H1 (cell line): Measurements from ENCODE around the gene ANO6. TPM values are rescaled to one million over a fixed set of nuclear protein-coding genes. Genes with fewer than 3 reads are reported as not detected.

Experiments used
- CTCF ChIA-PET: fragments of 300-600 bp; sonication (Branson Sonifier 250); formaldehyde crosslinking; loops from one replicate; lab custom pipeline; 2021; ENCODE audit not compliant: partially characterized antibody; lab: Charles Lee
- POLR2A ChIA-PET: fragments of 300-600 bp; sonication (Branson Sonifier 250); formaldehyde crosslinking; loops from one replicate; lab custom pipeline; 2021; ENCODE audit warnings: inconsistent platforms; ENCODE audit not compliant: partially characterized antibody; lab: Charles Lee
- DNase-seq, 2 experiments: peaks; one replicate each; pipeline versions ENCODE4 v3.0.0 to v3.0.0-alpha.2; 2010 to 2022; ENCODE audit warnings: low spot score in 2 of 2, low read depth in 1 of 2, mixed read lengths in 1 of 2
- FAIRE-seq: peaks from 2 replicates; lab custom pipeline; 2011; peaks lifted over from hg19 to GRCh38; lab: Jason Lieb, UNC
- H2AFZ ChIP-seq: 2 replicates; pipeline ENCODE4 v1.8.1; 2012; ENCODE audit warnings: low read length, inconsistent platforms
- H2AK5ac ChIP-seq: 2 replicates; pipeline ENCODE4 v1.6.1; 2013; ENCODE audit warnings: low read depth, low read length
- H2BK120ac ChIP-seq: replicated peaks from 2 replicates; pipeline ENCODE3; 2013; ENCODE audit warnings: low read depth, low read length, inconsistent platforms
- H2BK12ac ChIP-seq: 2 replicates; pipeline ENCODE4 v1.6.1; 2013; ENCODE audit warnings: low read depth, low read length
- H2BK15ac ChIP-seq: 2 replicates; pipeline ENCODE4 v1.6.1; 2013; ENCODE audit warnings: low read length
- H2BK20ac ChIP-seq: 2 replicates; pipeline ENCODE4 v1.6.1; 2013; ENCODE audit warnings: low read length
- H2BK5ac ChIP-seq: 2 replicates; pipeline ENCODE4 v1.6.1; 2013; ENCODE audit warnings: low read depth, low read length
- H3K14ac ChIP-seq: 2 replicates; pipeline ENCODE4 v1.6.1; 2013; ENCODE audit warnings: inconsistent platforms; ENCODE audit not compliant: insufficient read length
- H3K18ac ChIP-seq: 2 replicates; pipeline ENCODE4 v1.6.1; 2013; ENCODE audit warnings: low read length; ENCODE audit errors: extremely low read depth
- H3K23ac ChIP-seq: 2 replicates; pipeline ENCODE4 v1.6.1; 2013; ENCODE audit warnings: inconsistent platforms; ENCODE audit not compliant: insufficient read length
- H3K23me2 ChIP-seq: 2 replicates; pipeline ENCODE4 v1.6.1; 2013; ENCODE audit warnings: low read depth, low read length
- H3K27ac ChIP-seq: 2 replicates; pipeline ENCODE4 v1.6.1; 2011; ENCODE audit warnings: low read depth, low read length, inconsistent platforms
- H3K27me3 ChIP-seq, 4 experiments: replicated peaks in 1 of 4; 1 replicate in 1 of 4; 2 replicates in 3 of 4; pipeline versions ENCODE4 v1.6.1 to v1.8.1; 2011 to 2013; ENCODE audit warnings: low read length in 3 of 4, mild to moderate bottlenecking in 3 of 4, inconsistent platforms in 2 of 4, mixed read lengths in 2 of 4, moderate library complexity in 1 of 4; ENCODE audit not compliant: control insufficient read depth in 3 of 4, insufficient read depth in 3 of 4; ENCODE audit errors: extremely low read depth in 1 of 4
- H3K36me3 ChIP-seq, 4 experiments: 2 replicates each; pipeline versions ENCODE4 v1.6.1 to v1.8.1; 2011 to 2013; ENCODE audit warnings: mild to moderate bottlenecking in 4 of 4, low read length in 3 of 4, moderate library complexity in 2 of 4, control low read depth in 1 of 4, inconsistent platforms in 1 of 4; ENCODE audit not compliant: insufficient read depth in 4 of 4, control insufficient read depth in 2 of 4
- H3K4ac ChIP-seq: replicated peaks from 2 replicates; pipeline ENCODE3; 2013; ENCODE audit warnings: low read length, low read depth, mixed read lengths, inconsistent platforms; ENCODE audit not compliant: insufficient read length
- H3K4me1 ChIP-seq, 4 experiments: replicated peaks in 1 of 4; 1 replicate in 1 of 4; 2 replicates in 3 of 4; pipeline versions ENCODE4 v1.6.1 to v1.8.1; 2011 to 2013; ENCODE audit warnings: low read length in 3 of 4, inconsistent platforms in 2 of 4, mixed read lengths in 1 of 4; ENCODE audit not compliant: insufficient read depth in 4 of 4, control insufficient read depth in 3 of 4
- H3K4me2 ChIP-seq, 2 experiments: 2 replicates each; pipeline versions ENCODE4 v1.6.1 to v1.8.1; 2011 to 2013; ENCODE audit warnings: low read depth in 2 of 2, low read length in 2 of 2, control low read depth in 1 of 2, inconsistent platforms in 1 of 2, mild to moderate bottlenecking in 1 of 2; ENCODE audit not compliant: insufficient read depth in 1 of 2
- H3K4me3 ChIP-seq, 4 experiments: fragments of 200-600, 300-600 bp in 1 of 4; sonication (generic), shearing (Covaris generic), sonication (Bioruptor Twin) in 1 of 4; 2 replicates each; pipeline versions ENCODE4 v1.5.1 to v1.8.1; 2011 to 2016; ENCODE audit warnings: low read length in 4 of 4, low read depth in 3 of 4, control low read depth in 2 of 4, inconsistent platforms in 2 of 4, mild to moderate bottlenecking in 2 of 4, mixed read lengths in 1 of 4, moderate library complexity in 1 of 4; ENCODE audit not compliant: insufficient read depth in 2 of 4; ENCODE audit errors: extremely low read depth in 1 of 4
- H3K56ac ChIP-seq: replicated peaks from 2 replicates; pipeline ENCODE3; 2013; ENCODE audit warnings: low read depth, mild to moderate bottlenecking, mixed read lengths, low read length, inconsistent platforms; ENCODE audit not compliant: insufficient read length
- H3K79me1 ChIP-seq: 2 replicates; pipeline ENCODE4 v1.6.1; 2013; ENCODE audit warnings: low read depth, low read length, control low read depth
- H3K79me2 ChIP-seq, 2 experiments: 2 replicates each; pipeline versions ENCODE4 v1.6.1 to v1.8.1; 2012 to 2013; ENCODE audit warnings: low read length in 2 of 2, mild to moderate bottlenecking in 2 of 2, inconsistent platforms in 1 of 2; ENCODE audit not compliant: insufficient read depth in 2 of 2, control insufficient read depth in 1 of 2
- H3K9ac ChIP-seq, 4 experiments: replicated peaks in 1 of 4; 1 replicate in 1 of 4; 2 replicates in 3 of 4; pipeline versions ENCODE4 v1.6.1 to v1.8.1; 2011 to 2013; ENCODE audit warnings: low read depth in 3 of 4, low read length in 3 of 4, control low read depth in 2 of 4, mild to moderate bottlenecking in 2 of 4, moderate library complexity in 2 of 4, inconsistent platforms in 1 of 4; ENCODE audit errors: extremely low read depth in 1 of 4
- H3K9me3 ChIP-seq, 2 experiments: 2 replicates each; pipeline versions ENCODE4 v1.6.1 to v1.8.1; 2012 to 2013; ENCODE audit warnings: mild to moderate bottlenecking in 2 of 2, moderate library complexity in 2 of 2, control low read depth in 1 of 2, inconsistent platforms in 1 of 2, low read depth in 1 of 2, low read length in 1 of 2, mixed read lengths in 1 of 2; ENCODE audit not compliant: insufficient read depth in 2 of 2
- H4K20me1 ChIP-seq, 2 experiments: replicated peaks in 1 of 2; 2 replicates each; pipeline versions ENCODE3 to v1.8.1; 2011 to 2013; ENCODE audit warnings: inconsistent platforms in 2 of 2, low read length in 2 of 2, mild to moderate bottlenecking in 1 of 2; ENCODE audit not compliant: insufficient read depth in 2 of 2, control insufficient read depth in 1 of 2
- H4K5ac ChIP-seq: 2 replicates; pipeline ENCODE4 v1.6.1; 2013; ENCODE audit warnings: low read length, low read depth, mixed read lengths, inconsistent platforms; ENCODE audit not compliant: insufficient read length
- H4K8ac ChIP-seq: 2 replicates; pipeline ENCODE4 v1.8.0; 2013; ENCODE audit warnings: mild to moderate bottlenecking, moderate library complexity, low read length, inconsistent platforms; ENCODE audit not compliant: insufficient read depth; ENCODE audit errors: extremely low read depth
- H4K91ac ChIP-seq: replicated peaks from 2 replicates; pipeline ENCODE3; 2013; ENCODE audit warnings: low read length, mixed read lengths, inconsistent platforms; ENCODE audit not compliant: insufficient read length
- SP4 ChIP-seq: IDR thresholded peaks from 2 replicates; pipeline ENCODE4 v1.6.1; 2012; ENCODE audit warnings: low read length, inconsistent platforms
- TAF7 ChIP-seq: optimal IDR thresholded peaks from 2 replicates; pipeline ENCODE3; 2011; ENCODE audit warnings: low read depth, mild to moderate bottlenecking, inconsistent platforms, low read length, moderate library complexity, borderline replicate concordance
- TCF12 ChIP-seq: IDR thresholded peaks from 2 replicates; pipeline ENCODE4 v1.6.1; 2011; ENCODE audit warnings: low read depth, mild to moderate bottlenecking, low read length
- ZNF274 ChIP-seq: IDR thresholded peaks from 2 replicates; pipeline ENCODE4 v1.7.0; 2012; ENCODE audit warnings: low read length, borderline replicate concordance; ENCODE audit errors: extremely low read depth
- WGBS, 2 experiments: shearing (Covaris generic) in 1 of 2; methylation state at CpG; one replicate each; pipeline versions ENCODE4 v1.1.6 to v1.1.7; 2013 to 2015; ENCODE audit warnings: low lambda C conversion rate in 2 of 2, mixed read lengths in 2 of 2, inconsistent platforms in 1 of 2, low coverage in 1 of 2, missing lambda C conversion rate in 1 of 2; ENCODE audit not compliant: insufficient replicate concordance in 2 of 2, insufficient coverage in 1 of 2, insufficient read length in 1 of 2; ENCODE audit errors: extremely low coverage in 1 of 2, missing lambda C conversion rate in 1 of 2; 5-methylcytosine and 5-hydroxymethylcytosine counted together
- polyA plus RNA-seq, 7 experiments: library from polyadenylated mRNA; depleted of rRNA in 3 of 7; stranded (reverse) in 5 of 7; unstranded in 2 of 7; fragments of >200 nt in 5 of 7; fragments of 200-250 nt in 2 of 7; gene quantifications; 1 replicate in 5 of 7; 2 replicates in 1 of 7; 4 replicates in 1 of 7; pipeline versions ENCODE4 v1.2.1 to v1.2.3, GENCODE V29; 2011 to 2013; ENCODE audit warnings: missing spikeins in 2 of 7, mixed read lengths in 2 of 7
- total RNA-seq: library from RNA; stranded (reverse); fragmentation: NEBNext Ultra II Directional; extraction: Animal tissue kit (Norgen Biotek cat#: 25700); gene quantifications from 2 replicates; pipeline ENCODE4 v1.2.1, GENCODE V29; 2021

The ANO6 gene
- total and polyA plus RNA-seq, 2 of the 8 experiments (the other 6 are each of a cell fraction or from before 2014, with no cell fraction given): 15.1 to 39.7 TPM

GRCh38 chr12:45302621-45303369 is 86.9 kb downstream of the ANO6 start:
- Histone ChIP-seq H3K27me3 (peaks cover 0 to 1% (median 0%) of the 10 kb centered on the region in 4 experiments; a peak in 1 of 7 replicates), H3K36me3 (no peaks in the 10 kb centered on the region), H3K23ac (no peak overlapping the region), H3K9me3 (no peaks in the 10 kb centered on the region), H3K79me1 (no peaks in the 10 kb centered on the region; the same call in 1 of the 2 replicates), H3K56ac (no peak overlapping the region), H2BK5ac (no peak overlapping the region), H3K14ac (no peak overlapping the region), H4K20me1 (no peaks in the 10 kb centered on the region), H2BK15ac (no peak overlapping the region), H4K5ac (no peak overlapping the region), H3K9ac (no peak overlapping the region), H2BK20ac (no peak overlapping the region), H2BK120ac (no peak overlapping the region), H3K4me1 (no peaks in the 10 kb centered on the region), H3K4ac (no peak overlapping the region), H4K8ac (no peak overlapping the region), H3K4me2 (no peak overlapping the region), H3K79me2 (peaks cover 0 to 3% of the 10 kb centered on the region in 2 experiments; a peak in 1 of 4 replicates), H3K27ac (no peak overlapping the region), H2BK12ac (no peak overlapping the region), H2AFZ (no peak overlapping the region), H3K23me2 (no peaks in the 10 kb centered on the region), H4K91ac (no peak overlapping the region), H3K18ac (no peak overlapping the region), H3K4me3 (no peak overlapping the region), H2AK5ac (no peak overlapping the region)
- DNase-seq: no peak
- no peak for FAIRE-seq
- WGBS, 2 experiments: 85% methylated on average over 2 of the region's 2 CpGs; no CpG with 5 or more reads in 1 of the 2 experiments
- POLR2A ChIA-PET: no interaction called here
- TF ChIP-seq SP4: no peak
- TF ChIP-seq TCF12: no peak
- no peak for TF ChIP-seq ZNF274
- no peak for TF ChIP-seq TAF7
- CTCF ChIA-PET: interaction anchor here (1.0 kb wide), 1 partner anchor 85 kb away, joined by 4 read pairs; no protein-coding TSS in a partner anchor
